ENCODE data around the gene MYCN.

DNA sequence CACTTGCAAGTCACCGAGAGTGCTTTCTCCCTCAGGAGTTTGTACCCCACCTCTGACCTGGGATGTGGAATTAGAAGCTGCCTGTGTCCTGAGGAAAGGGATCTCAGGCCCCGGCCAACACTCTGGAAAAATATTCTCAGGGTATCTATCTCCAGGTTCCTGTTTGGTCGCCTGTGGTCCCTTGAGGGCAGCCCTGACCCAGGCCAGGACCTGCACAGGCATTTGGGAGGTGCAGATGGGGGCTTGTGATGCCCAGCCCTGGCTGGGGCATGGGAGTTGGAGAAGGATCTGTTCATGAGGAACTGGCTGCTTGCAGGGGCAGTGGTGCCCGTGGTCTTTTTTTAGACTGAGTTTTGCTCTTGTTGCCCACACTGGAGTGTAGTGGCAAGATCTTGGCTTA is 46.3 kb downstream of the MYCN start:
- TF ChIP-seq, protein P1, sequence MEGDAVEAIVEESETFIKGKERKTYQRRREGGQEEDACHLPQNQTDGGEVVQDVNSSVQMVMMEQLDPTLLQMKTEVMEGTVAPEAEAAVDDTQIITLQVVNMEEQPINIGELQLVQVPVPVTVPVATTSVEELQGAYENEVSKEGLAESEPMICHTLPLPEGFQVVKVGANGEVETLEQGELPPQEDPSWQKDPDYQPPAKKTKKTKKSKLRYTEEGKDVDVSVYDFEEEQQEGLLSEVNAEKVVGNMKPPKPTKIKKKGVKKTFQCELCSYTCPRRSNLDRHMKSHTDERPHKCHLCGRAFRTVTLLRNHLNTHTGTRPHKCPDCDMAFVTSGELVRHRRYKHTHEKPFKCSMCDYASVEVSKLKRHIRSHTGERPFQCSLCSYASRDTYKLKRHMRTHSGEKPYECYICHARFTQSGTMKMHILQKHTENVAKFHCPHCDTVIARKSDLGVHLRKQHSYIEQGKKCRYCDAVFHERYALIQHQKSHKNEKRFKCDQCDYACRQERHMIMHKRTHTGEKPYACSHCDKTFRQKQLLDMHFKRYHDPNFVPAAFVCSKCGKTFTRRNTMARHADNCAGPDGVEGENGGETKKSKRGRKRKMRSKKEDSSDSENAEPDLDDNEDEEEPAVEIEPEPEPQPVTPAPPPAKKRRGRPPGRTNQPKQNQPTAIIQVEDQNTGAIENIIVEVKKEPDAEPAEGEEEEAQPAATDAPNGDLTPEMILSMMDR (optimal IDR thresholded peaks at IDR 0.05 in 1 of 3, IDR thresholded peaks at IDR 0.05 in 1 of 3, conservative IDR thresholded peaks at IDR 0.05 in 1 of 3; ENCODE audit: extremely low read depth in 1 of 3, insufficient read depth in 2 of 3, low read length in 3 of 3): no peak
- no peak for TF ChIP-seq EZH2 (IDR thresholded peaks at IDR 0.05; ENCODE audit: low read length)

Data from keratinocyte (primary cell).